CD4-positive, alpha-beta T cell (primary cell): ENCODE measurements around the gene YEATS2. TPM values are rescaled to one million over a fixed set of nuclear protein-coding genes. Genes with fewer than 3 reads are reported as not detected.
A peak's percentile ranks its signal among the peaks of the same experiment; 100 is the strongest.
"Not testable (repeated sequence)": the region's sequence is repeated elsewhere in the genome, so short reads cannot be mapped to it uniquely, and the experiment has no call there.

Source experiments
- ATAC-seq: fragments of 200-7000 bp; cut with Tn5 transposase; one replicate; pipeline ENCODE4 v1.10.0; 2022; ENCODE audit warnings: mild to moderate bottlenecking; ENCODE audit not compliant: poor library complexity
- CTCF ChIA-PET: fragments of 350-600 bp; sonication (Branson Sonifier 250); formaldehyde crosslinking; loops from one replicate; lab custom pipeline; 2021; ENCODE audit warnings: antibody characterized with exemption, inconsistent platforms; lab: Charles Lee
- POLR2A ChIA-PET: fragments of 350-600 bp; sonication (Branson Sonifier 250); formaldehyde crosslinking; loops from one replicate; lab custom pipeline; 2021; ENCODE audit warnings: antibody characterized with exemption, inconsistent platforms; lab: Charles Lee
- DNase-seq, 14 experiments: peaks; one replicate each; pipeline ENCODE4 v3.0.0-alpha.2; 2013 to 2020; ENCODE audit warnings: mixed read lengths in 2 of 14
- H3K27ac ChIP-seq, 2 donors: one replicate each; pipeline versions ENCODE4 v1.5.1 to v1.7.0; 2013; ENCODE audit warnings: low read length in 2 of 2, low read depth in 1 of 2, mild to moderate bottlenecking in 1 of 2
- H3K27me3 ChIP-seq, 2 experiments: 1 replicate in 1 of 2; 2 replicates in 1 of 2; pipeline versions ENCODE4 v1.6.1 to v1.7.0; 2013; ENCODE audit warnings: low read length in 2 of 2, control low read depth in 1 of 2, mild to moderate bottlenecking in 1 of 2, moderate library complexity in 1 of 2; ENCODE audit not compliant: insufficient read depth in 2 of 2, control insufficient read depth in 1 of 2
- H3K36me3 ChIP-seq: one replicate; pipeline ENCODE4 v1.6.1; 2013; ENCODE audit warnings: low read length, control low read depth; ENCODE audit not compliant: insufficient read depth
- H3K4me1 ChIP-seq: one replicate; pipeline ENCODE4 v1.6.1; 2013; ENCODE audit warnings: low read length, control low read depth; ENCODE audit not compliant: insufficient read depth
- H3K4me3 ChIP-seq: one replicate; pipeline ENCODE4 v1.5.1; 2013; ENCODE audit warnings: mild to moderate bottlenecking, low read length, moderate library complexity
- H3K9me3 ChIP-seq, 2 experiments: 1 replicate in 1 of 2; 2 replicates in 1 of 2; pipeline versions ENCODE4 v1.6.1 to v1.7.0; 2013; ENCODE audit warnings: low read length in 2 of 2, mild to moderate bottlenecking in 2 of 2, control low read depth in 1 of 2, moderate library complexity in 1 of 2; ENCODE audit not compliant: control insufficient read depth in 1 of 2, insufficient read depth in 1 of 2
- H3K27ac Mint-ChIP-seq: one replicate; pipeline ENCODE4 v1.8.0; 2020; ENCODE audit warnings: mixed read lengths
- H3K27me3 Mint-ChIP-seq: one replicate; pipeline ENCODE4 v1.8.0; 2021; ENCODE audit warnings: mixed read lengths
- H3K36me3 Mint-ChIP-seq: one replicate; pipeline ENCODE4 v1.8.0; 2021; ENCODE audit warnings: low read depth, mixed read lengths
- H3K4me1 Mint-ChIP-seq: one replicate; pipeline ENCODE4 v1.8.0; 2021; ENCODE audit warnings: low read depth, mixed read lengths
- H3K4me3 Mint-ChIP-seq: one replicate; pipeline ENCODE4 v1.8.0; 2020; ENCODE audit warnings: mild to moderate bottlenecking, mixed read lengths
- H3K9me3 Mint-ChIP-seq: one replicate; pipeline ENCODE4 v1.8.0; 2020; ENCODE audit warnings: mixed read lengths
- intact Hi-C, 2 experiments: fragments of 100-400 bp; cut with DNase I in 1 of 2; cut with micrococcal nuclease in 1 of 2; formaldehyde crosslinking; loops; one replicate each; pipeline versions ENCODE4 v1.15.1 to v1.9.0; 2023 to 2025; cut with DNase I, micrococcal nuclease
- total RNA-seq, 174 experiments: library from RNA in 2 of 174; stranded (reverse) in 2 of 174; gene quantifications; one replicate each; pipeline ENCODE4 v1.2.3 and lab custom pipeline; 2021 to 2026
- TF ChIP-seq, protein P1 (sequence below): fragments of 200-600 bp; IDR thresholded peaks from one replicate; pipeline ENCODE4 v1.8.0; 2022; ENCODE audit warnings: antibody characterized with exemption, mild to moderate bottlenecking

YEATS2 gene
- total RNA-seq, 2 experiments from 2014 or later, result 14.6 to 15.9 TPM

DNA sequence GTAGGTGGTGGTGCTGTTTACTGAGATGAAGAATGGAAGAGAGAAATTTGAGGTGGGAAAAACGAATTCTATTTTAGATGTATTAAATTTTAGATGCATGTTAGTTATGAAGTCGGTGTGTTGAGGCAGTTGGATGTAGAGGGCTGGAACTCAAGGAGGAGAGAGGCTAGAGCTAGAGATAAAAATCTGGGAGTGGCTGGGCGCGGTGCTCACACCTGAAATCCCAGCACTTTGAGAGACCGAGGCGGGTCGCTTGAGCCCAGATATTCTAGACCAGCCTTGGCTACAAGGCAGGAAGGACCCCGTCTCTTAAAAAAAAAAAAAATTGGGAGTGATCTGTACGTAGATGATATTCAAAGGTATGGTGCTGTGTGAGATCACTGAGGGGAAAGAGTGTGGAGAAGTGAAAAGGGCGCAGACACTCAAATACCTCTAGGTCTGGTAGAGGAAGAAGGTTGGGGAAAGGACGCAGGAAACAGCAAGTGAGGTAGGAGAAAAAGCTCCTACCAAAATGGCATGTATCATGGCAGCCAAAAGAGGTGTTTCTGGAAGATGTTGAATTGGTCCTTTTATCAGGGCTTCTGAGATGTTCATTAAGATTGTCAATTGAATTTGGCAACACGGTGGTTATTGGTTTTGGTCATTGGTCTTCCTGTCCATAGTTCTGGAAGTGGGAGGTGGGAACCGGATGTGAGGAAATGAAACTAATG is 1.8 kb downstream of the YEATS2 start:
- ATAC-seq, result no peak
- H3K4me3 Mint-ChIP-seq, result peak overlapping the region; percentile 99
- peak in 2 of 14 experiments; percentile 10 to 14 for DNase-seq
- ChIA-PET CTCF (no interaction called here), POLR2A (interaction anchor here (0.6 to 4.3 kb wide), 3 partner anchors 10 to 113 kb away, joined by 3 to 104 read pairs (median 9); partner anchors contain the start of gene KLHL24)
- H3K4me1 Mint-ChIP-seq, result peaks cover 51% of the 10 kb centered on the region
- Histone ChIP-seq H3K36me3 (peaks cover 6% of the 10 kb centered on the region), H3K9me3 (no peaks in the 10 kb centered on the region), H3K27ac (no peak overlapping the region), H3K4me3 (peak overlapping the region; percentile 91), H3K27me3 (no peaks in the 10 kb centered on the region), H3K4me1 (peaks cover 19% of the 10 kb centered on the region)
- peak overlapping the region; percentile 72 for H3K27ac Mint-ChIP-seq
- no peaks in the 10 kb centered on the region for H3K9me3 Mint-ChIP-seq
- intact Hi-C loops, result no loop called here
- H3K27me3 Mint-ChIP-seq, result no peaks in the 10 kb centered on the region
- TF ChIP-seq, protein P1, sequence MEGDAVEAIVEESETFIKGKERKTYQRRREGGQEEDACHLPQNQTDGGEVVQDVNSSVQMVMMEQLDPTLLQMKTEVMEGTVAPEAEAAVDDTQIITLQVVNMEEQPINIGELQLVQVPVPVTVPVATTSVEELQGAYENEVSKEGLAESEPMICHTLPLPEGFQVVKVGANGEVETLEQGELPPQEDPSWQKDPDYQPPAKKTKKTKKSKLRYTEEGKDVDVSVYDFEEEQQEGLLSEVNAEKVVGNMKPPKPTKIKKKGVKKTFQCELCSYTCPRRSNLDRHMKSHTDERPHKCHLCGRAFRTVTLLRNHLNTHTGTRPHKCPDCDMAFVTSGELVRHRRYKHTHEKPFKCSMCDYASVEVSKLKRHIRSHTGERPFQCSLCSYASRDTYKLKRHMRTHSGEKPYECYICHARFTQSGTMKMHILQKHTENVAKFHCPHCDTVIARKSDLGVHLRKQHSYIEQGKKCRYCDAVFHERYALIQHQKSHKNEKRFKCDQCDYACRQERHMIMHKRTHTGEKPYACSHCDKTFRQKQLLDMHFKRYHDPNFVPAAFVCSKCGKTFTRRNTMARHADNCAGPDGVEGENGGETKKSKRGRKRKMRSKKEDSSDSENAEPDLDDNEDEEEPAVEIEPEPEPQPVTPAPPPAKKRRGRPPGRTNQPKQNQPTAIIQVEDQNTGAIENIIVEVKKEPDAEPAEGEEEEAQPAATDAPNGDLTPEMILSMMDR, result no peak
- peaks cover 10% of the 10 kb centered on the region for H3K36me3 Mint-ChIP-seq

DNA sequence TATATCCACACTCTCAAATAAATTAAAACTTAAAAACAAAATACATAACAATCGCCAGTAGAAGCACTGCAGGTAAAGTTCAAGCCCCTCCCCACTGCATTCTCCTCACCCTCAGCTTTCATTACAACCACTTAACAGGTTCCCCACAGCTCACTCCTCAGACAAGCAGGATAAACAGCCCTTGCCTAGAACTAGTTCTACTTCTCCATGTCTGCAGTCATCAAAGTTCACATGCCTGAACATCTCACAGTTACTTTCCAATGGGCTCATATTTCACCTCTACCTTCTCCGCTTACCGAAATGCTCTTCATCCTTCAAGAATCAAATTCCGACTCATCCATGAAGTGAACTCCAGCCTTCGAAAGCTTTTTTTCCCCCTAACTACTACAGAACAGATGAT is 4.1 kb downstream of the YEATS2 start:
- peaks cover 10% of the 10 kb centered on the region for H3K36me3 Mint-ChIP-seq
- Histone ChIP-seq H3K36me3 (peaks cover 6% of the 10 kb centered on the region), H3K4me3 (no peak overlapping the region), H3K27ac (no peak overlapping the region), H3K9me3 (no peaks in the 10 kb centered on the region), H3K4me1 (peaks cover 19% of the 10 kb centered on the region), H3K27me3 (no peaks in the 10 kb centered on the region)
- TF ChIP-seq, protein P1, result no peak
- H3K27me3 Mint-ChIP-seq, result no peaks in the 10 kb centered on the region
- no peak overlapping the region for H3K27ac Mint-ChIP-seq
- H3K4me1 Mint-ChIP-seq, result peaks cover 59% of the 10 kb centered on the region
- no peak for ATAC-seq
- ChIA-PET CTCF (no interaction called here), POLR2A (no interaction called here)
- H3K4me3 Mint-ChIP-seq, result no peak overlapping the region
- no peak for DNase-seq
- intact Hi-C loops, result no loop called here
- no peaks in the 10 kb centered on the region for H3K9me3 Mint-ChIP-seq

DNA sequence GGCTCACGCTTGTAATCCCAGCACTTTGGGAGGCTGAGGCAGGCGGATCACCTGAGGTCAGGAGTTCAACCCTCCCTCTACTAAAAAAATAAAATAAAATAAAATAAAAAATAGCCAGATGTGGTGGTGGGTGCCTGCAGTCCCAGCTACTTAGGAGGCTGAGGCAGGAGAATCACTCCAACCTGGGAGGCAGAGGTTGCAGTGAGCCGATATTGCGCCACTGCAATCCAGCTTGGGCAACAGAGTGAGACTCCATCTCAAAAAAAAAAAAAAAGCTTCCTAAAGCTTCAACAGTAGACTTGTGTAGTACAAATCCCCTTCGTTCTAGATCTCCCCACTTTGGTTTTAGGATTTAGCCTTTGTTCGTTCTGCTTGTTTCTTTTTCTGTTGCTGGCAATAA is 6.3 kb downstream of the YEATS2 start:
- ChIA-PET CTCF (interaction anchor here (0.7 to 1.0 kb wide), 2 partner anchors 66 to 186 kb away, joined by 3 read pairs; no protein-coding TSS in a partner anchor), POLR2A (interaction anchor here (0.6 to 1.1 kb wide), 2 partner anchors 30 to 67 kb away, joined by 3 to 6 read pairs; no protein-coding TSS in a partner anchor)
- H3K27ac Mint-ChIP-seq, H3K36me3 Mint-ChIP-seq, intact Hi-C loops, H3K9me3 ChIP-seq, H3K4me3 ChIP-seq, ATAC-seq, H3K27me3 Mint-ChIP-seq, H3K27ac ChIP-seq, DNase-seq, H3K4me3 Mint-ChIP-seq, H3K9me3 Mint-ChIP-seq, H3K4me1 ChIP-seq, H3K36me3 ChIP-seq, H3K27me3 ChIP-seq: not testable (repeated sequence)
- H3K4me1 Mint-ChIP-seq, result peaks cover 50% of the 10 kb centered on the region
